GOT3 (cell line): ENCODE results near the gene AGGF1.
"Not testable (repeated sequence)": the region's sequence is repeated elsewhere in the genome, so short reads cannot be mapped to it uniquely, and the experiment has no call there.

Experiments used
- DNase-seq: peaks from one replicate; lab custom pipeline; 2025; ENCODE audit warnings: mixed read lengths; lab: John Stamatoyannopoulos, UW

Gene AGGF1

GRCh38 chr5:77087484-77088261, 57.5 kb downstream of the AGGF1 start:
- no peak for DNase-seq

- no peak for DNase-seq
Measured at GRCh38 chr5:77095189-77095588, 65.0 kb downstream of the AGGF1 start.

GRCh38 chr5:77101298-77101697, 71.1 kb downstream of the AGGF1 start:
- no peak for DNase-seq

GRCh38 chr5:77102549-77102948, 72.3 kb downstream of the AGGF1 start:
- no peak for DNase-seq

- DNase-seq = no peak
Measured at GRCh38 chr5:77103457-77103856, 73.3 kb downstream of the AGGF1 start.

GRCh38 chr5:77104813-77105212, 74.6 kb downstream of the AGGF1 start:
- DNase-seq = no peak

- not testable (repeated sequence) for DNase-seq
Measured at GRCh38 chr5:77107035-77107434, 76.8 kb downstream of the AGGF1 start.
